Thoracic aorta (tissue), 2 donors: Measurements from ENCODE around the gene LRMDA. TPM values are rescaled to one million over a fixed set of nuclear protein-coding genes. Genes with fewer than 3 reads are reported as not detected.
A peak's percentile ranks its signal among the peaks of the same experiment; 100 is the strongest.

ENCODE experiments used
- ATAC-seq: fragments of 150-250 bp; one replicate; pipeline ENCODE4 v1.8.0; 2017; ENCODE audit warnings: low read depth; ENCODE audit not compliant: insufficient number of reproducible peaks, low FRiP score
- DNase-seq: peaks from one replicate; pipeline ENCODE4 v3.0.0-alpha.2; 2020; ENCODE audit warnings: low spot score
- H3K27ac ChIP-seq, 2 donors: fragments of 200-600 bp; sonication (generic); 1 replicate in 1 of 2; 2 replicates in 1 of 2; pipeline ENCODE4 v1.5.1; 2016; ENCODE audit warnings: mild to moderate bottlenecking in 2 of 2, moderate library complexity in 2 of 2
- H3K27me3 ChIP-seq: fragments of 200-600 bp; sonication (generic); replicated peaks from 2 replicates; pipeline ENCODE4 v1.6.0; 2016; ENCODE audit warnings: mild to moderate bottlenecking; ENCODE audit not compliant: insufficient read depth
- H3K36me3 ChIP-seq: fragments of 200-600 bp; sonication (generic); one replicate; pipeline ENCODE4 v1.5.1; 2016
- H3K4me1 ChIP-seq, 2 donors: fragments of 200-600 bp; sonication (generic); 1 replicate in 1 of 2; 2 replicates in 1 of 2; pipeline versions ENCODE4 v1.5.1 to v1.6.0; 2016; ENCODE audit warnings: low read depth in 2 of 2, mild to moderate bottlenecking in 1 of 2; ENCODE audit not compliant: control insufficient read depth in 1 of 2
- H3K4me3 ChIP-seq: fragments of 200-600 bp; sonication (generic); 2 replicates; pipeline ENCODE4 v1.5.1; 2016; ENCODE audit warnings: mild to moderate bottlenecking
- H3K9me3 ChIP-seq: fragments of 200-600 bp; sonication (generic); 2 replicates; pipeline ENCODE4 v1.5.1; 2016
- CTCF ChIP-seq: fragments of 200-600 bp; sonication (generic); IDR thresholded peaks from one replicate; pipeline ENCODE4 v1.5.1; 2019; ENCODE audit warnings: antibody characterized with exemption
- total RNA-seq, 2 donors: library from RNA; depleted of rRNA; stranded (reverse); fragments of >200 nt; gene quantifications; one replicate each; pipeline versions ENCODE4 v1.1.0 to v1.2.3, GENCODE V29; 2016

The LRMDA gene
- total RNA-seq, 2 donors from 2014 or later, result 8.3 to 36.6 TPM

DNA sequence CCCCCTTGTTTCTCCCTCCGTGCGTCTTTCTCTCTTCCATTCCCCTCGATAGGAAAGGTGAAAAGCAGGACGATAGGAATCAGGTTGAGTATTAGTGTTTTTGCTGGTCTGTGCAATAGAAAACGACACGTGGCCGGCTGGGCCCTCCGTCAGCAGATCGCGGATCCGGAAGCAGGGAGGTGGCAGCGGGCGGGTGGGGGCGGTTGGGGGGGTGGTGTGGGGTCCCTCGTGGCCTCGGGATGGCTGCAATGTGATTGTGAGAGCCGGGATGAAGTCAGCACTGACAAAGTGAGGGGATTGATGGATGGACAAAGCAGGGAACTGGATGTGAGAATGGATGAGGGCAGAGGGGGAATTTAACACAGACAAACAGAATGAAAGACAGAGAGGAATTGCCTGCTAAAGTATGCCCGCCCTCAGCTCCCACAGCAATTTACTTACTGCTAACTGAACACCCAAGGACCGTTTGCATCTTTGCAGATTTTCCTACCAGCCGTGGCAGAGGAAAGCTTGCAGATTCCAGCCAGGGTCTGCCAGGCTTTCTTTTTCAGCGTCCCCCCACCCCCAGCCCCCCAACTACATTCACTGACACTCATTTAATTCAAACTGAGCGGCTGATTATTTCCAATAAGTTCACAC lies 280.9 kb downstream of the LRMDA start:
- H3K4me3 ChIP-seq, result peak overlapping the region; percentile 57
- H3K9me3 ChIP-seq, result no peaks in the 10 kb centered on the region
- no peaks in the 10 kb centered on the region for H3K4me1 ChIP-seq
- no peak for ATAC-seq
- H3K27me3 ChIP-seq, result no peaks in the 10 kb centered on the region
- DNase-seq, result no peak
- H3K27ac ChIP-seq, result no peak overlapping the region
- H3K36me3 ChIP-seq, result no peaks in the 10 kb centered on the region
- no peak for TF ChIP-seq CTCF

- Histone ChIP-seq H3K27me3 (no peaks in the 10 kb centered on the region), H3K4me1 (no peaks in the 10 kb centered on the region), H3K9me3 (no peaks in the 10 kb centered on the region), H3K4me3 (no peak overlapping the region), H3K36me3 (no peaks in the 10 kb centered on the region), H3K27ac (no peak overlapping the region)
- DNase-seq, result no peak
- ATAC-seq, result no peak
- no peak for TF ChIP-seq CTCF
Observed at GRCh38 chr10:75716506-75716905, 285.1 kb downstream of the LRMDA start.

GRCh38 chr10:75717126-75717916 lies 285.9 kb downstream of the LRMDA start:
- no peak for TF ChIP-seq CTCF
- ATAC-seq, result no peak
- peaks cover 0 to 2% of the 10 kb centered on the region in 2 donors for H3K4me1 ChIP-seq

DNA sequence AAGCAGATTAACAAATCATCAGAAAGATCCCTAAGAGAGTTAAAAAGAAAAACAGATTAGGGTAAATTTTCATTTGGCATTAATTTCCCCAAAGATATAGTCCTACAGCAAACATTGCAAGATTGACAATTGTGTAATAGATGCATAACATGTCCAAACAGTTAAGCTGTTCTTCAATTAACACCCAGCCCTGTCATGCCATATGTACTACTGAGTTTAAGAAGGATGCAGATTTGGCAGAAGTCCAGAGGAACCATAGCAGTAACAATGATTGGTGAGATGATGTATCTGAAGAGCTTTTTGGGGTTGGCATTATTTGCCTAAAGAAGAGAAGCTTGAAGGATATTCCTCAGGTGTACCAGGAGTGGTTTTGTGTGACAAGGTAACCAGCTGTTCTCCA lies 287.6 kb downstream of the LRMDA start:
- no peak for TF ChIP-seq CTCF
- ATAC-seq (no peak), DNase-seq (no peak)
- Histone ChIP-seq H3K36me3 (no peaks in the 10 kb centered on the region), H3K27me3 (no peaks in the 10 kb centered on the region), H3K9me3 (no peaks in the 10 kb centered on the region), H3K4me3 (no peak overlapping the region), H3K4me1 (peaks cover 0 to 11% of the 10 kb centered on the region in 2 donors), H3K27ac (no peak overlapping the region)

More at GRCh38 chr10:75717126-75717916, 285.9 kb downstream of the LRMDA start:
- no peak for DNase-seq
- H3K36me3 ChIP-seq, result no peaks in the 10 kb centered on the region
- H3K27me3 ChIP-seq, result no peaks in the 10 kb centered on the region
- H3K27ac ChIP-seq, result no peak overlapping the region
- H3K4me3 ChIP-seq, result no peak overlapping the region
- no peaks in the 10 kb centered on the region for H3K9me3 ChIP-seq

DNA sequence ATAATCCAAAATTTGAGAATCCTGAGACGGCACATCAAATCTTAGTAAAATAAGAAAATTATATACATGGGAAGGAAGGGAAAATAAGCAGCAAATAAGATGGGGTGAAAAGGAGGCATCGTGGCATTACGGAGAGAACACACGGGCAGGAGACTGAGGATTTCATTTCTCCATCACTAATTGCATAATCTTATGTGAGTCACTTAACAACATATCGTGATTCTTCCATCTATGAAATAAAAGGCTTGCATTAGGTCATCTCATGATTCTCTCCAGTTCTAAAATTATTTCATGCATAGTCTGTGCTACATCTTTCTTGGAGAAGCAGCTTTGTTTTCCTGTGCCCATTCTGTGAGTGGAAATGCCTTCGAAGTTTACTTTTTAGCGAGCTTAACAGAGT lies 288.7 kb downstream of the LRMDA start:
- no peak for DNase-seq
- no peaks in the 10 kb centered on the region for H3K9me3 ChIP-seq
- H3K36me3 ChIP-seq, result no peaks in the 10 kb centered on the region
- H3K4me1 ChIP-seq, result peaks cover 0 to 11% of the 10 kb centered on the region in 2 donors
- H3K27ac ChIP-seq, result no peak overlapping the region
- no peak overlapping the region for H3K4me3 ChIP-seq
- TF ChIP-seq CTCF, result no peak
- ATAC-seq, result no peak
- H3K27me3 ChIP-seq, result no peaks in the 10 kb centered on the region
